MM.1S (cell line): ENCODE results near the gene PPP1R12B.

Experiments
- EZH2 ChIP-seq: fragments of 300-600 bp; sonication (generic); optimal IDR thresholded peaks from 2 replicates; pipeline ENCODE3; 2017; ENCODE audit warnings: low read depth, mild to moderate bottlenecking, antibody characterized with exemption, low read length, mixed read lengths
- TF ChIP-seq, protein P1 (sequence below): fragments of 300-600 bp; sonication (generic); IDR thresholded peaks from 2 replicates; pipeline ENCODE4 v1.5.1; 2016; ENCODE audit warnings: antibody characterized with exemption, low read length, mixed read lengths

DNA sequence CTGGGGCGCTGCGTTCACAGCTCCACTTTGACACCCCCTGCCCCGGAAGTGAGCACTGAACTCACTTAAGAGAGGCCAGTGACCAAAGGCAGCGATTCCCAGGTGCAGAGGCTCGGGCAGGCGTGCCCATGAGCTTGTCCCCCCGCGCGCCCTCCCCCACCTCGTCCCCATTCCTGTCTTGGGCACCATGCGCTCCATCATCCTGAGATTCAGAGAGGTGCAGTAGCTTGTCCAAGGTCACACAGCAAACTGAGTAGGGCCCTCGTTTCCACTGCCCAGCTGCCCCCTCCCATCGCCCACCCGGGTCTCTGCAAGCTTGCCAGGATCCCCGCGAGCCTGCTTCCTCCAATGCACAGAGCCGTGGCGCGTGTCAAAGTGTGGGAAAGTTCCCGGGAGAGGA is 293.7 kb downstream of the PPP1R12B start:
- TF ChIP-seq, protein P1, sequence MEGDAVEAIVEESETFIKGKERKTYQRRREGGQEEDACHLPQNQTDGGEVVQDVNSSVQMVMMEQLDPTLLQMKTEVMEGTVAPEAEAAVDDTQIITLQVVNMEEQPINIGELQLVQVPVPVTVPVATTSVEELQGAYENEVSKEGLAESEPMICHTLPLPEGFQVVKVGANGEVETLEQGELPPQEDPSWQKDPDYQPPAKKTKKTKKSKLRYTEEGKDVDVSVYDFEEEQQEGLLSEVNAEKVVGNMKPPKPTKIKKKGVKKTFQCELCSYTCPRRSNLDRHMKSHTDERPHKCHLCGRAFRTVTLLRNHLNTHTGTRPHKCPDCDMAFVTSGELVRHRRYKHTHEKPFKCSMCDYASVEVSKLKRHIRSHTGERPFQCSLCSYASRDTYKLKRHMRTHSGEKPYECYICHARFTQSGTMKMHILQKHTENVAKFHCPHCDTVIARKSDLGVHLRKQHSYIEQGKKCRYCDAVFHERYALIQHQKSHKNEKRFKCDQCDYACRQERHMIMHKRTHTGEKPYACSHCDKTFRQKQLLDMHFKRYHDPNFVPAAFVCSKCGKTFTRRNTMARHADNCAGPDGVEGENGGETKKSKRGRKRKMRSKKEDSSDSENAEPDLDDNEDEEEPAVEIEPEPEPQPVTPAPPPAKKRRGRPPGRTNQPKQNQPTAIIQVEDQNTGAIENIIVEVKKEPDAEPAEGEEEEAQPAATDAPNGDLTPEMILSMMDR: no peak
- TF ChIP-seq EZH2: no peak
